ENCODE results near the gene PRKCB. TPM values are rescaled to one million over a fixed set of nuclear protein-coding genes. Genes with fewer than 3 reads are reported as not detected.

PRKCB gene
- total and polyA plus RNA-seq, 2 experiments from 2014 or later: 0.70 to 0.92 TPM

- Histone ChIP-seq H3K9me2 (replicated peaks; ENCODE audit: insufficient read depth) (no peaks in the 10 kb centered on the region), H3K27me3 (peaks cover 21% of the 10 kb centered on the region), H3K4me1 (ENCODE audit: insufficient read depth) (no peaks in the 10 kb centered on the region), H4K20me1 (ENCODE audit: insufficient read depth, poor library complexity, severe bottlenecking) (no peaks in the 10 kb centered on the region), H2AFZ (no peak overlapping the region), H3K4me2 (no peak overlapping the region), H3K36me3 (replicated peaks; ENCODE audit: insufficient read depth, low read depth) (no peaks in the 10 kb centered on the region), H3K9me3 (ENCODE audit: low read depth) (no peaks in the 10 kb centered on the region), H3K4me3 (no peak overlapping the region), H3K27ac (no peak overlapping the region), H3K79me2 (no peaks in the 10 kb centered on the region)
- DNase-seq (ENCODE audit: low spot score): no peak
- TF ChIP-seq EZH2phosphoT487 (IDR thresholded peaks at IDR 0.05; ENCODE audit: low read depth, severe bottlenecking, unreplicated experiment) (no peak), EZH2 (IDR thresholded peaks at IDR 0.05; ENCODE audit: borderline replicate concordance) (no peak)
- TF ChIP-seq, protein P1, sequence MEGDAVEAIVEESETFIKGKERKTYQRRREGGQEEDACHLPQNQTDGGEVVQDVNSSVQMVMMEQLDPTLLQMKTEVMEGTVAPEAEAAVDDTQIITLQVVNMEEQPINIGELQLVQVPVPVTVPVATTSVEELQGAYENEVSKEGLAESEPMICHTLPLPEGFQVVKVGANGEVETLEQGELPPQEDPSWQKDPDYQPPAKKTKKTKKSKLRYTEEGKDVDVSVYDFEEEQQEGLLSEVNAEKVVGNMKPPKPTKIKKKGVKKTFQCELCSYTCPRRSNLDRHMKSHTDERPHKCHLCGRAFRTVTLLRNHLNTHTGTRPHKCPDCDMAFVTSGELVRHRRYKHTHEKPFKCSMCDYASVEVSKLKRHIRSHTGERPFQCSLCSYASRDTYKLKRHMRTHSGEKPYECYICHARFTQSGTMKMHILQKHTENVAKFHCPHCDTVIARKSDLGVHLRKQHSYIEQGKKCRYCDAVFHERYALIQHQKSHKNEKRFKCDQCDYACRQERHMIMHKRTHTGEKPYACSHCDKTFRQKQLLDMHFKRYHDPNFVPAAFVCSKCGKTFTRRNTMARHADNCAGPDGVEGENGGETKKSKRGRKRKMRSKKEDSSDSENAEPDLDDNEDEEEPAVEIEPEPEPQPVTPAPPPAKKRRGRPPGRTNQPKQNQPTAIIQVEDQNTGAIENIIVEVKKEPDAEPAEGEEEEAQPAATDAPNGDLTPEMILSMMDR (IDR thresholded peaks at IDR 0.05; ENCODE audit: poor library complexity): no peak
Observed at GRCh38 chr16:24262816-24263215, 427.0 kb downstream of the PRKCB start.

Small RNA genes within 50 kb of the gene (microRNA-seq; reads per million reads assigned to microRNA genes)
- gene MIR1273H: not detected

Small RNA genes within 50 kb of the gene (small RNA-seq; reads per million reads assigned to genes)
- gene MIR1273H: not detected

Other genes starting within 250 kb of the PRKCB start
- gene NDUFAB1, start 239.7 kb upstream of the PRKCB start, total RNA-seq: 119 and 135 TPM in 2 replicates
- 218 and 243 TPM in 2 replicates for gene NDUFAB1, start 239.7 kb upstream of the PRKCB start, polyA plus RNA-seq
- gene PALB2, start 194.7 kb upstream of the PRKCB start, total RNA-seq: 4.3 and 6.6 TPM in 2 replicates
- gene PALB2, start 194.7 kb upstream of the PRKCB start, polyA plus RNA-seq: 2.6 and 4.5 TPM in 2 replicates
- 24.0 and 31.7 TPM in 2 replicates for gene DCTN5, start 194.5 kb upstream of the PRKCB start, total RNA-seq
- 9.8 and 23.3 TPM in 2 replicates for gene DCTN5, start 194.5 kb upstream of the PRKCB start, polyA plus RNA-seq
- gene PLK1, start 157.1 kb upstream of the PRKCB start, total RNA-seq: 3.2 and 5.0 TPM in 2 replicates
- gene PLK1, start 157.1 kb upstream of the PRKCB start, polyA plus RNA-seq: 13.6 and 17.8 TPM in 2 replicates
- 0.60 and 0.97 TPM in 2 replicates for gene ERN2, start 122.8 kb upstream of the PRKCB start, total RNA-seq
- 0.22 and 0.46 TPM in 2 replicates for gene ERN2, start 122.8 kb upstream of the PRKCB start, polyA plus RNA-seq
- 1.6 and 2.0 TPM in 2 replicates for gene CHP2, start 81.0 kb upstream of the PRKCB start, total RNA-seq
- gene CHP2, start 81.0 kb upstream of the PRKCB start, polyA plus RNA-seq: 1.4 and 3.3 TPM in 2 replicates